OCI-LY3 (cell line): Measurements from ENCODE around the gene PIEZO2.

Experiments
- CTCF ChIP-seq: fragments of 200-600, 300-600 bp; sonication (generic); IDR thresholded peaks from 2 replicates; pipeline ENCODE4 v1.5.1; 2014; ENCODE audit warnings: antibody characterized with exemption, low read length, low read depth
- EZH2phosphoT487 ChIP-seq: fragments of 200-600 bp; shearing (Covaris generic); IDR thresholded peaks from 2 replicates; pipeline ENCODE4 v1.6.1; 2018; ENCODE audit warnings: antibody characterized with exemption, mixed run types, low read depth

GRCh38 chr18:10935588-10935987 lies 213.8 kb downstream of the PIEZO2 start:
- TF ChIP-seq CTCF (no peak), EZH2phosphoT487 (no peak)
